Stimulated activated CD4-positive, alpha-beta T cell treated with anti-CD3 and anti-CD28 coated beads, Interleukin-2, amount 100 ng/mL, for 24 hours (primary cell): ENCODE measurements around the gene GAB4.
"Not testable (repeated sequence)": the region's sequence is repeated elsewhere in the genome, so short reads cannot be mapped to it uniquely, and the experiment has no call there.

Experiments
- DNase-seq, 2 donors: peaks; one replicate each; pipeline ENCODE4 v3.0.0-alpha.2; 2020

GAB4 gene, protein sequence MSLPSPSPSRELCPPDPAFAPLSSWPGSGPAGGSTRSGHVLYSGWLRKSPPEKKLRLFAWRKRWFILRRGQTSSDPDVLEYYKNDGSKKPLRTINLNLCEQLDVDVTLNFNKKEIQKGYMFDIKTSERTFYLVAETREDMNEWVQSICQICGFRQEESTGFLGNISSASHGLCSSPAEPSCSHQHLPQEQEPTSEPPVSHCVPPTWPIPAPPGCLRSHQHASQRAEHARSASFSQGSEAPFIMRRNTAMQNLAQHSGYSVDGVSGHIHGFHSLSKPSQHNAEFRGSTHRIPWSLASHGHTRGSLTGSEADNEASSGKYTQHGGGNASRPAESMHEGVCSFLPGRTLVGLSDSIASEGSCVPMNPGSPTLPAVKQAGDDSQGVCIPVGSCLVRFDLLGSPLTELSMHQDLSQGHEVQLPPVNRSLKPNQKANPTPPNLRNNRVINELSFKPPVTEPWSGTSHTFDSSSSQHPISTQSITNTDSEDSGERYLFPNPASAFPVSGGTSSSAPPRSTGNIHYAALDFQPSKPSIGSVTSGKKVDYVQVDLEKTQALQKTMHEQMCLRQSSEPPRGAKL

DNA sequence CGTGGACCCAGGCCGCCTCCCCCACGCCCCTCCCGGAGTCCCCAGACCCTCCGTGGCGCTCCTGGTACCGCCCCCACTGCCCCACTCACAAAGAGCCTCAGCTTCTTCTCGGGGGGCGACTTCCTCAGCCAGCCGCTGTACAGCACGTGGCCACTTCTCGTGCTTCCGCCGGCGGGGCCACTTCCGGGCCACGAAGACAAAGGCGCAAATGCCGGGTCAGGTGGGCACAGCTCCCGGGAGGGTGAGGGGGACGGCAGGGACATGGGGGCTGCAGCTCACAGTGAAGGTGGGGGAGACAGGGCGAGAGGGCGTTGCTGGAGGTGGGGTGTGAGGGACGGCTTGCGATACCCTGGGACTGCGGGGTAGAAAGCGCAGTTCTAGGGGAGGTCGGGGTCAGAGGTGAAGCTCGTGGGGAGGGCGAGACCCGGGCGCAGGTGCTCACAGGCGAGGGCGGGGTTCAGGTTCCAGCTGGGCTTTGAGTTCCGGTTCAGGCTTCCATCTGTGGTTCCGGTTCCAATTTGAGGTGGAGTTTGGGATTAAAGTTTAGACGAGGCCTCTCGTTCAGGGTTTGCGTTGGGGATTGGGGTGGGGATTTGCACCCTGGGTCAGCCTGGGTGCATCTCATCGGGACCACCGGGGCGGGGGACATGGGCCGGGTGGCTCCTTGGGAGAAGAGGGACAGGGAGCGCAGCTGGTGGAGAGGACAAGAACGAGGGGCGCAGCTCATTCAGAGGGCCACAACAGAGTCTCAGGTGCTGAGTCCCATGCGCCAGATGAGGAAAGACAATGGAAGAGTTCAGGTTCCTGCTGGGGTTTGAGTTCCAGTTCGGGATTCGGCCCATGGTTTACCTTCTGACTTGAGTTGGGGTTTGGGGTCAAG is at the start of gene GAB4:
Gene GAB4, minus strand, starts transcription at position 371 of the 880 bp plus-strand sequence. Its CDS starts 108 bp downstream, at position 263.
- no peak for DNase-seq

DNA sequence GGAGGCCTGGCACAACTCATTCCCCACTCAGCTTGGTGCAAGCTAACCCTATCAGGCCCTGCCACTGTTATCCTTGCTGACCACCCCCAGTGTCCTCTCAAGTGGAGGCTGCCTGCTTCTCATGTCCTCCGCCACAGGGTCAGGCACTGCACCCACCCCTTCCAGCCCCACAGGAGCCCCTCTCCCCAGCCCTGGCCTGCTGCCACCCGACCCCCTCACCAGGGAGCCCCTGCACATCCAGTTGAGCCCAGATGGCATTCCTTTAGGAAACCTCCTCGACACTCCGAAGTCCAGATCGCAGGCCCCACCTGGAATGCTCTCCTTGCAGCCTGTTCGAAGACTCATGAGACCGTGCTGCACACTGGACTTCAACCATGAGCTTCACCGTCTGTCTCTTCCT is 48.8 kb upstream of the GAB4 start:
- DNase-seq = no peak

GRCh38 chr22:17056058-17056457 is 48.0 kb upstream of the GAB4 start:
- DNase-seq = no peak

- no peak for DNase-seq
Measured at GRCh38 chr22:17047656-17048055, 39.6 kb upstream of the GAB4 start.

GRCh38 chr22:17046566-17047348 is 38.7 kb upstream of the GAB4 start:
- DNase-seq = no peak

DNA sequence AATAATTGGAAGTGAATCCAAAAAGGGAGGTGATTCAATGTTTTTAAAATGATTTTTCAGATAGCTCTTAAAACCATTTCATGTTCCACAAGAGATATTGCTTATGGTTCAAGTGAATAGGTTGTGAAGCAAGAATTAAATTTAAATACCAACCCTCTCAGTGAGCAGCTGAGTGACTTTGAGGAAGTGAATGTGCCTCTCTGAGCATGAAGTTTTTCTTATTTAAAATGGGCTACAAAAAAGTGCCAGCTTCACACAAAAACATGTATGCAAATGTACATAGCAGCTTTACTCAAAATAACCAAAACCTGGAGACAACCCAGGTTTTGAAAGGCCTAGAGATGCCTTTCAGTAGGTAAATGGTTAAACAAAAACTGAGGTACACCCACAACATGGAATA is 35.5 kb upstream of the GAB4 start:
- DNase-seq = no peak

DNA sequence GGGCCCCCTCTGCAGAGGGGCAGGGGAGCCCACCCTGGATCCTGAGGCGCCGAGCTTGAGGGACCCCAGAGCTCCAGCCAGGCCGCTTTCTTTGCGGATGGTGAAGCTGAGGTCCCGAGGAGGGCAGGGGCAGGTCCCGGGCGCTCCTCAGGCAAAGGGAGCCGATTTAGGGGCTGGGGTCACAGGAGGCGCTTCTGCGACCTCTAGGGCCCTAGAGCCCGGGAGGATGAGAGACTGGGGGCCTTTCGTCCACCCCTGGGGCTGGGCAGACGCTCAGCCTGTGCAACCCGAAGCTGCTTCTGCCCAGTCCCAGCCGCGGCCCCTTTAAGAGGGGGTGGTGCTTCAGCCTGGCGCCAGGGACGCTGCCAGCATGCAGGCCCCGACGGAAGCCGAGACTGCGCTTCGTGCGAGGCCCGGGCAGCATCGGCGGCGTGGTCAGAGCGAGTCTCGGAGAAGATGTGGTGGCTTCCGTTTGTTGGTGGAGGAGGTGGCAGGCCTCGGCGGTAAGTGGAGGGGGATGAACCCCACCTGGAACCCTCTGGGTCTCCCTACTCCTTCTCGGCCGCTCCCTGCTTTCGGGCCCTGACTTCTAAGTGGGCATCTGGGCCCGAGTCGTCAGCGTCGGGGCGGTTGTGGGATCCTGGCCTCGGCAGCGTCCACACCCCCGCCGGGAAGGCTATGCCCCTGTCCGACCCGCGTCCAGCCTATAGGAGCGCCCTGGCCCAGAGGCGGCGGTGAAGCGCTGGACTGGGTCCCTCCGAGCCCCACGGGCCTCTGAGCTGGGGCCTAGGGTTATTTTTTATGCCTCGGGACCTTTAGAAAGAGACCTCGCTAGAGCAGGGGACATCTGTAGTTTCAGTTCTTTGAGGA is 29.1 kb upstream of the GAB4 start:
- not testable (repeated sequence) for DNase-seq

DNA sequence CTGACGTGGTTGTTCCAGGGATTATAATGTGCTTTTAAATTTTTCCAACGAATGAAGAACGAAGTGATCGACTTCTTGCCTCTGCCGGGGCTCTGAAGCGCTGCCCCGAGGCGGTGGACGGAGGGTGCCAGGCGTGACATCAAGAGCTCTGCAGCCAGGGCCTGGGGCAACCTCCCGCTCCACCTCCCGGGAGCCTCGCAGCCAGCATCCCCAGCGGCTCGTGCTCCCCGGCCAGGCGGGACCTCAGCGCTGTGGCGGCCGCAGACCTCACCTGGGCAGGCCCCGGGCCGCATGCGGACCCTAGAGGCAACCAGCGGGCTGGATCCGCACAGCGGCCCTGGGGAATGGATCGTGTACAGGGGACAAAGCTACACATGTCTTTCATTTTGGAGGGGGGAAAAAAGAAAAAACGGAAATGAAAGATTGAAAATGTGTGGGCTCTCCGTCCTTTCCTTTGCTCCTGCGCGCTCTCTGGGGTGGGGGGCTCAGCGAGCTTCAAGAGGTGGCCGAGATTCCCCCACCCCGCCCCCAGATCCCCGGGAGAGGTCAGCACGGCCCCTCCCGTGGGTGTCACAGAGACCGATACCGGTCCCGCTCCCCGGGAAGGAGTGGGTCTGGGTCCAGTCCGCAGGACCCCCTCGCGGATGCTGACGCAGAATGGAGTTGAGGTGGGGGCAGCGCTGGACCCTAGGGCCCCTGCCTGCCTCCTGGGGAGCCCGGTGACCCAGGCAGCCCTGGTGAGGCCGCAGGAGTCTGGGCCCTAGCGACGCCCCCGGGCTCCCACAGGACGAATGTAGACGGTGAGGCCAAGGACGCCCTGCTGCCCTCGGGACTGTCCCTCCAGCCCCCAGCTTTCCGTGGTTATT is 28.2 kb upstream of the GAB4 start:
- DNase-seq = peak in 1 of 2 donors; percentile 5

GRCh38 chr22:17035246-17035645 is 27.2 kb upstream of the GAB4 start:
- DNase-seq = no peak

DNA sequence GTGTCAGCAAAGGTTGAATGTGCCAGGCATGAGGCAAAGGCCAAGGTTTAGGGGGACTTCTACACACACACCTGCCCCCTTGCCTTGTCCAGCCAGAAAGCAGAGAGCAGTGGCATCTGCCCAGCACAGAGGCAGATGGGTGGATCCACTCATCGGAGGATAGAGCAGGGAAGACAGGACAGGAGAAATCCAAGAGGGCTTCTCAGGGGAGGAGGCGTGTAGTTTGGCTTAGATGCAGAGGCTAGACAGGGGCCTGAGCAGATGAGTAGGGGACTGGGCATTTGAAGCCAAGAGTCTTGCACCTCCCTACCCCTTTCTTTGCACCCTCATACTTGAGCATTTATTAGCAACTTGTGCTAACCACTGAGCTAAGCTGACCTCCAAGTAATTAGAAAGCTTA is 26.5 kb upstream of the GAB4 start:
- DNase-seq = not testable (repeated sequence)

- DNase-seq = not testable (repeated sequence)
Measured at GRCh38 chr22:17032277-17032676, 24.3 kb upstream of the GAB4 start.

GRCh38 chr22:17024380-17024779 is 16.4 kb upstream of the GAB4 start:
- DNase-seq = not testable (repeated sequence)

- not testable (repeated sequence) for DNase-seq
Measured at GRCh38 chr22:17015552-17015951, 7.5 kb upstream of the GAB4 start.

GRCh38 chr22:17014101-17014440 is 6.0 kb upstream of the GAB4 start:
- not testable (repeated sequence) for DNase-seq

- no peak for DNase-seq
Measured at GRCh38 chr22:17013396-17014100, 5.5 kb upstream of the GAB4 start.

DNA sequence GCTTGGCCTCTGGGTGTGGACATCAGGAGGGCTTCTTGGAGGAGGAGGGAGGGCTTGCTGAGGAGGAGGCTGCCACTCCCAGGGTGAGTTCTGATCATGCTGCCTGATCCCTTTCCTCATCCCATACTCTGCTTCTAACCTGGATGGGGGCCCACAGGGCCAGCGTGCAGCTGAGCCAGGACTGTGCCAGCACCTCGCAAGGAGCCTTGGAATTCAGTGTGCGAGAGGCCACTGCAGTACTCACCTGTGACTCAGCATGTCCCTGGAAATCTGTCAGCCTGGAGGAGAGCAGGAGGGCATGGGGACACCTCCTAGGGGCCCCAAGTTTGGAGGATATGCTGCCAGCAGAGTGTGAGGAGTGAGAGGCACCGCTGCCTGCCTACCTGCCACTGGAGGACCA is 4.2 kb upstream of the GAB4 start:
- DNase-seq = no peak

DNA sequence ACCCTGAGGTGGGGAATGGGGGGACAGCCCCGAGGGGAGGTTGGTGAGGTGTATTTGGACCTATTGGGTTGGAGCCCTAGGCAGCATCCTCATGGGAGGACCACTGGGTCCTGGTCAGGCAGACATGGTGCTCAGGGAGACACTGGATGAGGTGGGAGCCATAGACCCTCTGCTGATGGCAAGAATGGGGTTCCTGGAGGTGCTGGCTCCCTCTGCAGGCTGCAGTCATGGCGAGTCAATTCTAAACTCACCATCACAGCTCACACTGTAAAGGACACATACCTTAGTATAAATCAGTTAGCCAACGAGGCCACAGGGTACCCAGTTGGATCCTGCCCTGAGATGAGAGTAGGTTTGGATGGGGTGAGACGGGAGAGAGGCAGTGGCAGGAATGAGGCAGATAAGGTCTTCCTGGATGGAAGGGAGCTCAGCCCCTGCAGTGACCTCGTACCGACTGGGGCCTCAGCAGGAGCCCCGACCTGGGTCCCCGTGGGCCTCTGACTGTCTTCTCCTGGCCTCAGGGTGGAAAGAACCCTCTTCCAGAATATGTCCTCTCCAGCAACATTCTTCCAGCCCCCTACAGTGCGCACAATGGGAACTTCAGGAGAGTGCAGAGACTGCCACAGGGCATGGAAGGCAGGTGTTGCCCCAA is 1.7 kb upstream of the GAB4 start:
- DNase-seq = no peak

DNA sequence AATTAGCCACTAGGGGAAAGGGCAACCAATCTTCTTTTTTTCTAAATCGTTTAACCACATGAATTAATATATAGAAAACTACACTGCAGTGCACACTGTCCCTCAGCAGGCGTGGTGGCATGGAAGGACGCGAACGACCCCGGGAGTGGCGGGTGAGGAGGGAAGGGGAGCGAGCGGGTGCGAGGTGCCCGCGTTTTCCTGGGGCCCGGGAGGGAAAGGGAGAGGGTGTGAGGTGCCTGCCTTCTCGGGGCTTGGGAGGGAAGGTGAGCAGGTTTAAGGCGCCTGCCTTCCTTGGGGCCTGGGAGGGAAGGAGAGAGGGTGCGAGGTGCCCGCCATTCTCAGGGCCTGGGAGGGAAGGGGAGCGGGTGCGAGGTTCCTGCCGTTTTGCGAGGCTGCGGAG is 765 bp downstream of the GAB4 start:
- DNase-seq = no peak

DNA sequence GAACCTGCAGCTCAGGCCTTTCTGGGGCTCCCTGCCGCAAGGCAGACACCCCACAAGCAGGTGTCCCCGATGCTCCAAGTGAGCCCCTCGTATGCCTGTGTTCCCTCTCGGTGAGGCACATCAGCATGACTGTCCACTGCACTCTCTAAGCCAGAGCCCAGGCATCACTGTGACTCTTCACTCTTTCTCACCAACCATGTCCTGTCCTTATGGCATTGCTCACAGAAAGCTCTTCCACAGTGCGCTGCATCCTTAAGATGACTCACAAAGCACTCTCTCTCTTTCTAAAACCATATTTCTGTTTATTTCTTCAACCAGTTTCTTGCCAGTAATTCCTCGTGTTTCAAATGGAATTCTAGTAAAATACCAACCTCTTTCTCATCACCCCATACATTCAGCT is 18.1 kb downstream of the GAB4 start:
- no peak for DNase-seq

- DNase-seq = no peak
Measured at GRCh38 chr22:16988257-16988656, 19.8 kb downstream of the GAB4 start.
